Measurements from ENCODE around the gene CDYL.

CDYL gene

DNA sequence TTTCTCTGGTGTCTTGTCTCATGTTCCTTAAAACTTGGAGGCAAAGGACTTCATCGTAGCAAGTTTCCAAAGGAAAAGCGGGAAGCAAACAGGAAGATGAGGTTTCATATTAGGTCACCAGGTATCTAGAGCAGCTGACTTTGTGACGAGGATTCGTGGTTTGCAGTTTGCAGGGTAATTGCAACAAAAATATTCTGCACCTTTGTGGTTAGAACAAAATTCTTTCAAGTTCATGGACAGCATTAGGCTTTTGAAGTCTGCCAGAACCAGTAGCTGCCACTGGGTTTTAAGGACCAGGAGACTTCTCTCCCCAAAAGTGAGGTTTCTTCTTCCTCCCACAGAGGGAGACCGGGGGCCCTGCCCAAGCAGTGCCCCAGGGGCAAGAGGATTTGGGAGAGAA lies 164.2 kb downstream of the CDYL start:
- DNase-seq: no peak

- DNase-seq: peak; percentile 100
Observed at GRCh38 chr6:4941782-4942672, 165.8 kb downstream of the CDYL start.

DNA sequence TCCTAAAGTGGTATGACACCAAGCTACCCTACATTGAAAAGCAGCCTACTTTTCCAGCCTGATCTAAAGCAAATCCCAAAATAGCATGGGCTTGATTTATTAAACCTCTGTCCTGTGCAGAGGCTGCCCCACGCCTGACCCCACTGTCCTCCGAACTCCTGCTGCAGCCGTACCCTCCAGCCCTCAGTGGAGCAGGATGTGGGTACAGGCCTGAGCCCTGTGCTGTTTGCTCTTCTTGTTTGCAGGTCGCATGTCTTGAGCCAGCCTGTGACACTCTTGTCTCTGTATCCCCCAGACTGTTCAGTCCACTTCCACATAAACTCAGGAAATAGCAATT lies 166.4 kb downstream of the CDYL start:
- DNase-seq: no peak

GRCh38 chr6:4943716-4944115 lies 167.5 kb downstream of the CDYL start:
- DNase-seq: no peak

GRCh38 chr6:4944325-4944724 lies 168.1 kb downstream of the CDYL start:
- no peak for DNase-seq

DNA sequence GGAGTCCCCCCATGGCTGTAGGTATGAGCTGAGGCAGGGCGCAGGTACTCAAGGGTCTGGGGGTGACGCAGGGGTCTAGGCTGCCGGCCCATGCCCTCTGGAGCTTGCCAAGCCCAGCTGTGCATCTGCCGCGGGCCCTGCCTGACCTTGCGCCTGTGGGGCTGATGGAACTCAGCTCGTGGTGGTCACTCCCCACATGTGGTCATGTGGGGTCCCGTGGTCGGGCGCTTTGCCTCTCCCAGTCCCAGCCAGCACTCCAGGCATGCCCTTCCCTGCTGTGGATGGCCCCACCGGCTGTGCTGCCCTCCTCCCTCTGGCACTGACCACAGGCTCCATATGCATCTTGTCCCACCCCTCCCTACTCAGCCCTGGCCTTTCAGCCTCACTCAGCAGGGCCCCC lies 170.3 kb downstream of the CDYL start:
- no peak for DNase-seq

- no peak for DNase-seq
Observed at GRCh38 chr6:4947716-4948115, 171.5 kb downstream of the CDYL start.

- DNase-seq: no peak
Observed at GRCh38 chr6:4948781-4949450, 172.7 kb downstream of the CDYL start.

- DNase-seq: no peak
Observed at GRCh38 chr6:4950076-4950475, 173.9 kb downstream of the CDYL start.

DNA sequence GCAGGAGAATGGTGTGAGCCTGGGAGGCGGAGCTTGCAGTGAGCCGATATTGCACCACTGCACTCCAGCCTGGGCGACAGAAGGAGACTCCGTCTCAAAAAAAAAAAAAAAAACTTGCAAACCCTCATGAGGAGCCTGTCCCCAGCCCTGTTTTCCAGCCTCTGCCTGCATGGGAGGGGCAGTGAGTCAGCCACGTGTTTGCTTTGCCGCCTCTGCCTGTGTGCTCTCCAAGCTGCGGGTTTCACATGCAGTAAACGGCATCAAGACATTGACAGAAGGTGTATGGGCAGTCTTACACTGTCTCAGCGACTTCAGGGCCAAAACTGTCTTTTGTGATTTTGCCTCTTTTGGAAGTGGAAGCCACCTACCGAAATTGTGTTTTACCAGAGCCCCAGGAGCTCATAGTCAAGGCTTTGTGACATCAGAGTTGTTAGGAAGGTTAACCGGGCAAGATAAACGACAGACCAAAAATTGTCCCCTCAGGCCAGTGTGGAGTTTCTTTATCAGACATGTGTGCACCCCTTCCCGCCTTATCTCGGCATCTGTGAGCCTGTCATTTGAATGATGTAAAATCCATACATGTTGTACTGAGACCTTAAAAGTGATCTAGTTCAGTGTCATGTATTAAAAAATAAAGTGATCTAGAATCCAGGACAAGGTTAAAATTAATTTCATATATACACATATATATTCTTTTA lies 174.8 kb downstream of the CDYL start:
- DNase-seq: no peak

GRCh38 chr6:4953440-4953839 lies 177.2 kb downstream of the CDYL start:
- DNase-seq: no peak

DNA sequence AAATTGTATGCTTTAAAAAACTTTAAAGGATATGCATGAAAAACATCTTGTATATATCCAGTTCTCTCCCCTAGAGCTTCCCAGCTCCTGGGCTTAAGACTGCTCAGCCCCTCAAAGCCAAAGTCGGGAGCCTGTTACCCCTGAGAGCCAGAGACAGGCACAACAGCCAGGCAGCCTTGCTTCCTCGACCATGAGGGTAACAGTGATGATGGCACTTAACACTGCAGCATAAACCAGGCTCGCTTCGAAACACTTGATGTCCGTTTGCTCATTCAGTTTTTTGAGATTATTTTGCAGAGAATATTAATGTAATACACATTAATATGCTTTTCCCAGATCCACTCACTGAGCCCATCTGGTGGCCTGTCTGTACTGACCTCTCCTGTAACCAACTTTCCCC lies 180.4 kb downstream of the CDYL start:
- DNase-seq: no peak

DNA sequence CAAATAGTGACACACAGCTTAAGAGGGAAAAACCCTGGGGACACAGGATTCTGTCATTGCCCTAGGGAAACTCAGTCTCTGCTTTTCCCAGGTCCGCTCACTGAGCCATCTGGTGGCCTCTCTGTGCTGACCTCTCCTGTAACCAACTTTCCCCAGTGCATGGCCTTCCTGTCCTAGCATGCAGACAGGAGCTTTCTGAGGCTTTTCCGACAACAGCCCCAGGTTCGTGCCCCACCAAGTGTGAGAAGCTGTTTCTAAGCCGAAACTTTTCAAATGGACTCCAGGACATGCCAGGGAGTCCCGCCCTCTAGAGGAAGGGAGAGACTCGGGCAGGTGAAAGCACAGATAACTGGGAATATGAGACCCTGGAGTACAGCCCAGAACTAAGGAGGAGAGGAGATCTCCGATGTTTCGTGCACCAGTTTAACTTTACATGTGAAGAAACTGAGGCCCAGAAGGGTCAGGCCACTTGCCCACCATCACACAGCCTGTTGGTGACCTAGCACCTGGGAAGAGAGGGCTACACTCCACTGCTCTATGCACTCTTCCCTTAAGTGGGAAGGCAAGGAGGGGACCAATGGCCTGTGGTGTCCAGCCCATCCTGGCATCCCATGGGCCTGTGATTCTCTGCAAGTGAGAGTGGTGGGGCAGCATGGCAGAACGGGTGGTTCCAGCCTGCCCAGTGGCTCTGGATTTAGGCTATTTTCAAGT lies 181.5 kb downstream of the CDYL start:
- DNase-seq: no peak

- DNase-seq: peak; percentile 24
Observed at GRCh38 chr6:4958624-4959023, 182.4 kb downstream of the CDYL start.

- no peak for DNase-seq
Observed at GRCh38 chr6:4961322-4962168, 185.3 kb downstream of the CDYL start.

DNA sequence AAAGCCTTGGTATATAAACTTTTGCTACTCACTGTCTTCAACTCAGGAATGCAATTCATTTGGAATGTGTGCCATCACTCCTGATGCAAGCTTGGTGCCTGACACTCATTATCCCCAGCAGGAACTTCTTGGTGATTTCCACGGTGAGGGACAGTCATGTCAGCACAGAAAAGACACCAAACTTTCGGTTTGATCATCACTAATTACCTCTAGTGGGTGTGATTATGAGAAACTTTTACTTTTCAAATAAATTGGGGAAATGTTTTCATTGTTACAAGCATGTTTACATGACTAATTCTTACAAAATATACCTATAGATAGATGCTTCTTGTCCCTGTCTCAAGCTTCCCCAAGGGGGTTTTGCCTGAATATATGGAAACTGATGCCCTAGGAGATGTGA lies 186.7 kb downstream of the CDYL start:
- DNase-seq: no peak

- DNase-seq: no peak
Observed at GRCh38 chr6:4964675-4965561, 188.7 kb downstream of the CDYL start.

GRCh38 chr6:4965562-4966389 lies 189.6 kb downstream of the CDYL start:
- no peak for DNase-seq

- peak; percentile 27 for DNase-seq
Observed at GRCh38 chr6:4967301-4968030, 191.3 kb downstream of the CDYL start.

Data from fibroblast of upper back skin (primary cell).